Glutamatergic neuron (in vitro differentiated cells): Measurements from ENCODE around the gene SLIT3. TPM values are rescaled to one million over a fixed set of nuclear protein-coding genes. Genes with fewer than 3 reads are reported as not detected.

ENCODE experiments used
- DNase-seq: peaks from one replicate; pipeline ENCODE4 v3.0.0; 2022
- H3K27ac Mint-ChIP-seq: one replicate; pipeline ENCODE4 v1.8.0; 2020; ENCODE audit warnings: mild to moderate bottlenecking, mixed read lengths, inconsistent platforms; ENCODE audit not compliant: unreplicated experiment
- H3K27me3 Mint-ChIP-seq: one replicate; pipeline ENCODE4 v1.8.0; 2020; ENCODE audit warnings: mild to moderate bottlenecking, moderate library complexity, mixed read lengths, inconsistent platforms; ENCODE audit not compliant: unreplicated experiment
- H3K36me3 Mint-ChIP-seq: one replicate; pipeline ENCODE4 v1.8.0; 2020; ENCODE audit warnings: mild to moderate bottlenecking, mixed read lengths, inconsistent platforms; ENCODE audit not compliant: unreplicated experiment
- H3K4me1 Mint-ChIP-seq: one replicate; pipeline ENCODE4 v1.8.0; 2020; ENCODE audit warnings: mild to moderate bottlenecking, low read depth, mixed read lengths, inconsistent platforms; ENCODE audit not compliant: unreplicated experiment
- H3K4me3 Mint-ChIP-seq: one replicate; pipeline ENCODE4 v1.8.0; 2020; ENCODE audit warnings: mild to moderate bottlenecking, mixed read lengths, inconsistent platforms; ENCODE audit not compliant: unreplicated experiment
- H3K9me3 Mint-ChIP-seq: one replicate; pipeline ENCODE4 v1.8.0; 2020; ENCODE audit warnings: mild to moderate bottlenecking, moderate library complexity, mixed read lengths, inconsistent platforms; ENCODE audit not compliant: unreplicated experiment
- total RNA-seq: library from RNA; stranded (reverse); fragmentation: NEBNext Ultra II Directional; extraction: Animal tissue kit (Norgen Biotek cat#: 25700); gene quantifications from one replicate; pipeline ENCODE4 v1.2.1, GENCODE V29; 2021; ENCODE audit not compliant: unreplicated experiment
- TF ChIP-seq, protein P1 (sequence below): fragments of 200-600 bp; sonication (generic); IDR thresholded peaks from one replicate; pipeline ENCODE4 v1.5.0; 2021; ENCODE audit not compliant: partially characterized antibody, unreplicated experiment

The SLIT3 gene
- total RNA-seq, 1 donor from 2014 or later = 11.5 TPM

DNA sequence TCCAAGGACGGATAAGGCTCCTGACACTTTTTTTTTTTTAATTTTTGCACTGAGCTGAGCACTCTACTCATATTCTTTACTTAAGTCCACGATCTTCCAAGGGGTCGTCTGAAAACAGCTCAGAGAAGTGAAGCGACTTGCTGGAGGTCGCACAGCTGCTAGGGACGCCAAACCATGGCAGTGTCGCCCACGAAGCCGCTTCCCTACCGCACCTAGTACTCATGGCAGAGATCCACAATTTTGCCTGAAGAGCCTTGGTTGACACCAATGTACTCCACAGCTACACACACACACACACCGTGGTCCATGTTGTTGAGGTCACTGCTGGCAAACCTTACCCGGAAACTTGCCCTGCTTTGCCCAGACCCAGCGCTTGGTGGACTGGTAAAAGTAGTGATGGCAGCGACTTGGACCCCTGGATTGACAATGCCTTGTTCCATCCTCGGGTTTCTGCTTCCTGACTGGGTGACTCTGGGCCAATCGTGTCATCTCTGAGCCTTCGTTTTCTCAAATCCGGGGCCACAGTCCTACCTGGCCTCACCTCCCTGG is 521 bp upstream of the SLIT3 start:
- H3K36me3 Mint-ChIP-seq = no peaks in the 10 kb centered on the region
- H3K27ac Mint-ChIP-seq = no peak overlapping the region
- peaks cover 6% of the 10 kb centered on the region for H3K9me3 Mint-ChIP-seq
- H3K4me1 Mint-ChIP-seq = peaks cover 8% of the 10 kb centered on the region
- no peak for DNase-seq
- TF ChIP-seq, protein P1, sequence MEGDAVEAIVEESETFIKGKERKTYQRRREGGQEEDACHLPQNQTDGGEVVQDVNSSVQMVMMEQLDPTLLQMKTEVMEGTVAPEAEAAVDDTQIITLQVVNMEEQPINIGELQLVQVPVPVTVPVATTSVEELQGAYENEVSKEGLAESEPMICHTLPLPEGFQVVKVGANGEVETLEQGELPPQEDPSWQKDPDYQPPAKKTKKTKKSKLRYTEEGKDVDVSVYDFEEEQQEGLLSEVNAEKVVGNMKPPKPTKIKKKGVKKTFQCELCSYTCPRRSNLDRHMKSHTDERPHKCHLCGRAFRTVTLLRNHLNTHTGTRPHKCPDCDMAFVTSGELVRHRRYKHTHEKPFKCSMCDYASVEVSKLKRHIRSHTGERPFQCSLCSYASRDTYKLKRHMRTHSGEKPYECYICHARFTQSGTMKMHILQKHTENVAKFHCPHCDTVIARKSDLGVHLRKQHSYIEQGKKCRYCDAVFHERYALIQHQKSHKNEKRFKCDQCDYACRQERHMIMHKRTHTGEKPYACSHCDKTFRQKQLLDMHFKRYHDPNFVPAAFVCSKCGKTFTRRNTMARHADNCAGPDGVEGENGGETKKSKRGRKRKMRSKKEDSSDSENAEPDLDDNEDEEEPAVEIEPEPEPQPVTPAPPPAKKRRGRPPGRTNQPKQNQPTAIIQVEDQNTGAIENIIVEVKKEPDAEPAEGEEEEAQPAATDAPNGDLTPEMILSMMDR = no peak
- H3K4me3 Mint-ChIP-seq = peak overlapping the region; percentile 82
- peaks cover 16% of the 10 kb centered on the region for H3K27me3 Mint-ChIP-seq

DNA sequence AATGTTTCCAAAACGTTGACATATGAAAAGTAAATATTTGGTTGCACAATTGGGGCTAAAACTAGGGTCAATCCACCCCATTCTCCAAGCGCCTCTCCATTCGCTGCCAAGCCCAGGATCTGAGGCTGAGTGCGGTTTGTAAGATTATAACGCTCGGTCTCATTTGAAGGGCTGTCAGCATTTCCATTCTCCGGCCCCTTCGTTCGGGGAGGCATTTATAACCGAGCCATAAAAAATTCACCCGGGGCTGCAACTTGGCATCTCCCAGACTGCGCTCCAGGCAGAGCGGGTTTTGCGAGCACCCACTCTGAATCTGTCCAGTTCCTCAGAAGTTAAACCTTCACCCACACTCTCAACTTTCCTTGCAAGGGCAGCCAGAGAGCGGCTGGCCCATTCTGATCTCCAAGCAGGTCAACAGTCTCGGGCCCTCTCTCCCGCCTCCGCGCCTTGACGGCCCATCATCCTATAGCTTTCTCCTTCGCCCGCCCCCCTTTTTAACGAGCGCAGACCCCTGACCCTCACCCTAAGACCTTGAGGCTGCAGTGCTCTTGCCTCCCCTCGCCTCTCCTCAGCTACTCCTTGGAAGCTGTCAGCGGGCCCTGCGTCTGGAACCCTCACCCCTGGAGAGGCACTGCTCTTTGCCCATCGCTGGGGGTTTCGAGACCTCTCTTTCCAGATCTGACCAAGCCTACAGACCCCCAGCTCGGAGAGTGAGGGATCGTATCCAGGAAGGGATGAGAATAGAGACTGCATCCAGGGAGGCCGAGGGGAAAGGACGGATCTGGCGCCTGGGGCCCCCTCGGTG is 1.1 kb downstream of the SLIT3 start:
- Mint-ChIP-seq H3K27ac (no peak overlapping the region), H3K4me3 (peak overlapping the region; percentile 70)
- peak; percentile 26 for DNase-seq

DNA sequence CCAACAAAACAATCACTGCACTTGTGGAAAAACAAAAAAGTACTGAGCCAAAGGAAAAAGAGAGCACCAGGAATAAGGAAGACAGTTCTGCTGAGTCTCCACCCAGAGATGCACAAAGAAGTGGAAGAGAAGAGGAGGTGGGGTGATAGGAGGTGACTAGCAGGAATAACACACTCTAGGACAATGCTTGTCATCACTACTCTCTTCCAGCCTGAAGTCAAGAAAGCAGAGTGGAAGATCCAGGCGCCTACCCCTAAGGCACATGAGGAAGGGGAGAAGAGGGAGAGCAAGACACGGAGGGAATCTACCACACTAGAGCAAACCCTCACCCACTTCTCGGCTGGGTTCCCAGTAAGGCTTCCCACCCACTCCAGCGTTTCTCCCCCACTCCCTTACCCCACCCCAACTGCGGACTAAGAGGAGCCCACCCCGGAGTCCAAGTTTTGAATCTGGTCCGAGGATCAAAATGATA is 1.7 kb downstream of the SLIT3 start:
- Mint-ChIP-seq H3K4me1 (peaks cover 8% of the 10 kb centered on the region), H3K9me3 (peaks cover 6% of the 10 kb centered on the region), H3K27me3 (peaks cover 16% of the 10 kb centered on the region), H3K4me3 (no peak overlapping the region), H3K27ac (no peak overlapping the region), H3K36me3 (no peaks in the 10 kb centered on the region)
- no peak for DNase-seq
- TF ChIP-seq, protein P1 = no peak

More for the DNA sequence above, 1.1 kb downstream of the SLIT3 start:
- Mint-ChIP-seq H3K36me3 (no peaks in the 10 kb centered on the region), H3K4me1 (peaks cover 8% of the 10 kb centered on the region), H3K27me3 (peaks cover 16% of the 10 kb centered on the region), H3K9me3 (peaks cover 6% of the 10 kb centered on the region)
- TF ChIP-seq, protein P1 = no peak

DNA sequence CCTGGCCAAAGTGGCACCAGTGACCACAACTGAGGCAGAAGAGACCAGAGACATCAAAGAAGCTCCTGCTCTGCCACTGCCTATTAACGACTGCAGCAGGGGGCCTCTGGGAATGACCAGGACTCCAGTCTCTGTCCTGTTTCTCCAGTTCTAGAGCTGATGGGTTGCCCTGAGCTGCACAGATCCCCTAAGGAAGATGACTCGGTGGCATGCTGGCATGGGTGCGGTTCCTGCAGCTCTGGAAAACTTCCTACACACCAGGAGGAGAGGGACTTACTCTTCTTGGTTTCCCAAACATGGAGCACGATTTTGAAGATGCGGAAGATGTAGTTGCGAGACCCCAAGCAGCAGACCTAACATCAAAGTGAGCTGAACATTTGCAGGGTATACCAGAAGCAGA is 2.7 kb downstream of the SLIT3 start:
- peaks cover 16% of the 10 kb centered on the region for H3K27me3 Mint-ChIP-seq
- no peak overlapping the region for H3K27ac Mint-ChIP-seq
- TF ChIP-seq, protein P1 = no peak
- H3K4me3 Mint-ChIP-seq = no peak overlapping the region
- peaks cover 6% of the 10 kb centered on the region for H3K9me3 Mint-ChIP-seq
- H3K4me1 Mint-ChIP-seq = peaks cover 8% of the 10 kb centered on the region
- DNase-seq = no peak
- no peaks in the 10 kb centered on the region for H3K36me3 Mint-ChIP-seq

DNA sequence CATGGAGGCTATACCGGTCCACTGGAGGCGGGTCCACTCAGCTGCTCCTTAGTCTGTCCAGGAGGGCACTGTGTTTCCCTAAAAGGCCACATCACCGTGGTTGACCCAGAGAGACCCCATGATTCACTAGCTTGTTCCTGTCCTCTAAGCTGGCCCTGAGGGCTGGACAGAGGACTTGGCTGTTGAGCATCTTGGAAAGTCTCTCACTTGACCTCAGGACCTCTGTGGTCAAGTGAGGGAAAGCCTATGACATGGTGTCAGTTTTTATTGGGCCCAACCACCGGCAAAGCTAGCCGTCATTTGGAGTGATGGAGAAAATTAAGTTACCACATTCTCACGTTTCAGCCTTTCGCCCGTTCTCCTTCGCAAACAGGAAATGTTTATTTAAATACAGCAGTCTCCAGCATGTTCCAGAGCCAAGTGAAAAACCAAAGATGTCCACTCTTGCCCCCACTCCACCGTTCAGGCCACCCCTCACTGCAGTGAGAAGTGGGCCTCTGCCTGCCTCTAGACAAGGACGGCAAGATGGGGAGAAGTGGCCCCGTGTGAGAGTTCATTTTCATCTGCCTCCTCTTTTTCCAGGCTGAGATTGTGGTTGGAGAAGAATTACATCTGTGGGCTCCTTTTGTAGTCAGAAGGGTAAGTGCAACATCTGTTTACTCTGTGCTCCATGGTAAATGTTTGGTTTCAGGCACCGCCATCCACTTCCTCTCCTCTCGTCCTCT is 4.4 kb downstream of the SLIT3 start:
- no peak for DNase-seq
- no peak overlapping the region for H3K4me3 Mint-ChIP-seq
- TF ChIP-seq, protein P1 = no peak
- peaks cover 11% of the 10 kb centered on the region for H3K27me3 Mint-ChIP-seq
- no peaks in the 10 kb centered on the region for H3K36me3 Mint-ChIP-seq
- peaks cover 3% of the 10 kb centered on the region for H3K9me3 Mint-ChIP-seq
- no peak overlapping the region for H3K27ac Mint-ChIP-seq
- peaks cover 2% of the 10 kb centered on the region for H3K4me1 Mint-ChIP-seq
